ENCODE measurements around the gene MYT1. TPM values are rescaled to one million over a fixed set of nuclear protein-coding genes. Genes with fewer than 3 reads are reported as not detected.

Gene MYT1
- total RNA-seq, 4 donors from 2014 or later = not detected

- no peak overlapping the region for H3K4me3 ChIP-seq
- TF ChIP-seq POLR2A (IDR thresholded peaks at IDR 0.05) (no peak), EP300 (IDR thresholded peaks at IDR 0.05) (no peak), CTCF (IDR thresholded peaks at IDR 0.05) (no peak)
- no peaks in the 10 kb centered on the region for H3K9me3 ChIP-seq
- no peaks in the 10 kb centered on the region for H3K27me3 ChIP-seq
- no peak for DNase-seq (ENCODE audit: low spot score in 2 of 2)
- no peaks in the 10 kb centered on the region for H3K4me1 ChIP-seq
- no peaks in the 10 kb centered on the region for H3K36me3 ChIP-seq
- 80 to 83% methylated on average over 25 to 26 of the region's 26 CpGs for WGBS, 2 donors
- H3K27ac ChIP-seq = no peak overlapping the region
Measured at GRCh38 chr20:64240243-64241015, 76.2 kb downstream of the MYT1 start.

DNA sequence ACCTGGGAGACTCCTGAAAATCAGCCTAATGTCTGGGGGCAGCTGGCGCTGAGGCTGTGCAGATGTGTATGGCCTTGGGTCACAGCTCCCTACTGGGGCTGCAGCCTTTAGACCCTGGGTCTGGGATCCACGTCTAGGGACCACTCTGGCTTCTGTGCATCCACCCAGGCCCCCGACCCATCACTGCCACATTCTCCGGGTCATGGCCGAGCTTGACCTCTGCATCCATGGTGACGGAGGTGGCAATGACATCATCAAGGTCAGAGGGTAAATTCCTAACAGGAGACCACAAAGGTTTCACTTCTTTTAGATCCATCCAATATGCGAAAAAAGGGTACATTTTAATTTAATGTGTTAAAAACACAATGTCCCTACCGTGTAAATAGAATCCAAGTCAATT lies 76.8 kb downstream of the MYT1 start:
- no peak overlapping the region for H3K27ac ChIP-seq
- no peaks in the 10 kb centered on the region for H3K9me3 ChIP-seq
- 55 to 62% methylated on average over 7 to 8 of the region's 8 CpGs for WGBS, 2 donors
- TF ChIP-seq POLR2A (IDR thresholded peaks at IDR 0.05) (no peak), CTCF (IDR thresholded peaks at IDR 0.05) (no peak), EP300 (IDR thresholded peaks at IDR 0.05) (no peak)
- H3K27me3 ChIP-seq = peaks cover 0 to 5% of the 10 kb centered on the region in 2 donors
- no peak overlapping the region for H3K4me3 ChIP-seq
- H3K4me1 ChIP-seq = no peaks in the 10 kb centered on the region
- no peaks in the 10 kb centered on the region for H3K36me3 ChIP-seq
- DNase-seq (ENCODE audit: low spot score in 2 of 2) = no peak

DNA sequence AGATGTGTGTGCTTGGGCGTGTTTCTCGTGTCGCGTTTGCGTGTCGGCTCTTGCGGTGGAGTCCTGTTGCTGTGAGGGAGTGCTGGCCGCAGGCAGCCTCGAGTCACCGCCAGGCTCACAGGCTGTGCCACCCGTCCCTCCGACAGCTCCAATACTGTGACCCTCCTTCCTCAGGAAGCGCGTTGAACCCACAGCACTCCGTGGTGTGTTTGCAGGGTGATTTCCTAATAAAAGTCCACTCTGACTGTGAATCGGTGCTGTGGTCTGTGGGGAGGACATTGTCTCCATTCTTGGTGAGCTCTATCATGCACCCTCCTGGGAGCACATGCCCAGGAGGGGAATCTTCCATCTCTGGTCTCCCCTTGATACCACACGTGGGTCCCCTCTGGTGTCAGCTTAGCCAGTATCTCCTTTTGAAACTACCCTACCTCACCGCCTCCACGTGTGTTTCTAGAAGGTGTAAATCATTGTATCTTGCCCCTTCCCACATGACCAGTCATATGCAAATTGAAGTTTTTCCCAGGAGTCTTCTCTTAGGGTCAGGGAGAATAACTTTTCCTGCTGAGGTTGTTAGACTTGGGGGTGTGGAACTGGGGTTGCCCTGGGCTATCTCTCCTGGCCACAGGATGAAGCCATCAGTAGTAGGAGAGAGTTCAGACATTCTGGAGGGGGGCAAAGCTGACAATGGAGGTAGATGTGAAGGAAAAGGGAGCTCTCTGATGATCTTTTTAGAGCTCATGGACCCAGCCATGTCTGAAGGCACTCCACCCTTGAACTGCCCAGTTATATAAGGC lies 77.9 kb downstream of the MYT1 start:
- H3K4me3 ChIP-seq = no peak overlapping the region
- H3K27me3 ChIP-seq = peaks cover 0 to 7% of the 10 kb centered on the region in 2 donors
- H3K27ac ChIP-seq = no peak overlapping the region
- 84 to 86% methylated on average over 19 of the region's 19 CpGs for WGBS, 2 donors
- DNase-seq (ENCODE audit: low spot score in 2 of 2) = no peak
- no peak for TF ChIP-seq POLR2A (IDR thresholded peaks at IDR 0.05)
- no peak for TF ChIP-seq CTCF (IDR thresholded peaks at IDR 0.05)
- TF ChIP-seq EP300 (IDR thresholded peaks at IDR 0.05) = no peak
- no peaks in the 10 kb centered on the region for H3K9me3 ChIP-seq
- H3K36me3 ChIP-seq = no peaks in the 10 kb centered on the region
- H3K4me1 ChIP-seq = no peaks in the 10 kb centered on the region

GRCh38 chr20:64242797-64243475 lies 78.7 kb downstream of the MYT1 start:
- Histone ChIP-seq H3K27me3 (peaks cover 0 to 7% of the 10 kb centered on the region in 2 donors), H3K27ac (no peak overlapping the region), H3K9me3 (no peaks in the 10 kb centered on the region), H3K36me3 (no peaks in the 10 kb centered on the region), H3K4me3 (no peak overlapping the region), H3K4me1 (no peaks in the 10 kb centered on the region)
- TF ChIP-seq CTCF (IDR thresholded peaks at IDR 0.05) (no peak), EP300 (IDR thresholded peaks at IDR 0.05) (no peak)
- WGBS, 2 donors = 91 to 96% methylated on average over 4 of the region's 4 CpGs
- DNase-seq (ENCODE audit: low spot score in 2 of 2) = no peak

Data from tibial nerve (tissue), 4 donors.